Measurements from ENCODE around the gene PCARE.

PCARE gene

GRCh38 chr2:29063646-29064345, 10.5 kb downstream of the PCARE start:
- TF ChIP-seq CTCF (conservative IDR thresholded peaks at IDR 0.05; ENCODE audit: low read depth, low read length): no peak
- no peak overlapping the region for H3K4me3 ChIP-seq (ENCODE audit: low read depth, low read length)
- peak; percentile 83 for DNase-seq (ENCODE audit: low read depth)

GRCh38 chr2:29063056-29063455, 11.3 kb downstream of the PCARE start:
- no peak overlapping the region for H3K4me3 ChIP-seq (ENCODE audit: low read depth, low read length)
- DNase-seq (ENCODE audit: low read depth): no peak
- no peak for TF ChIP-seq CTCF (conservative IDR thresholded peaks at IDR 0.05; ENCODE audit: low read depth, low read length)

GRCh38 chr2:29062371-29062770, 12.0 kb downstream of the PCARE start:
- no peak overlapping the region for H3K4me3 ChIP-seq (ENCODE audit: low read depth, low read length)
- no peak for TF ChIP-seq CTCF (conservative IDR thresholded peaks at IDR 0.05; ENCODE audit: low read depth, low read length)
- no peak for DNase-seq (ENCODE audit: low read depth)

- TF ChIP-seq CTCF (conservative IDR thresholded peaks at IDR 0.05; ENCODE audit: low read depth, low read length): no peak
- H3K4me3 ChIP-seq (ENCODE audit: low read depth, low read length): no peak overlapping the region
- DNase-seq (ENCODE audit: low read depth): no peak
Measured at GRCh38 chr2:29061616-29062015, 12.7 kb downstream of the PCARE start.

- no peak for TF ChIP-seq CTCF (conservative IDR thresholded peaks at IDR 0.05; ENCODE audit: low read depth, low read length)
- no peak overlapping the region for H3K4me3 ChIP-seq (ENCODE audit: low read depth, low read length)
- DNase-seq (ENCODE audit: low read depth): no peak
Measured at GRCh38 chr2:29061176-29061575, 13.1 kb downstream of the PCARE start.

- H3K4me3 ChIP-seq (ENCODE audit: low read depth, low read length): no peak overlapping the region
- DNase-seq (ENCODE audit: low read depth): no peak
- no peak for TF ChIP-seq CTCF (conservative IDR thresholded peaks at IDR 0.05; ENCODE audit: low read depth, low read length)
Measured at GRCh38 chr2:29060441-29060840, 13.9 kb downstream of the PCARE start.

GRCh38 chr2:29059624-29060023, 14.7 kb downstream of the PCARE start:
- no peak for TF ChIP-seq CTCF (conservative IDR thresholded peaks at IDR 0.05; ENCODE audit: low read depth, low read length)
- no peak for DNase-seq (ENCODE audit: low read depth)
- no peak overlapping the region for H3K4me3 ChIP-seq (ENCODE audit: low read depth, low read length)

Data from choroid plexus epithelial cell (primary cell).